GM18520 (cell line): ENCODE data around the gene AP2M1.

Experiments
- ATAC-seq: cut with Tn5 transposase; IDR thresholded peaks from one replicate; pipeline ENCODE4 v1.9.1; 2021; ENCODE audit not compliant: unreplicated experiment

The AP2M1 gene

GRCh38 chr3:184222521-184222920 lies 47.9 kb downstream of the AP2M1 start:
- no peak for ATAC-seq

DNA sequence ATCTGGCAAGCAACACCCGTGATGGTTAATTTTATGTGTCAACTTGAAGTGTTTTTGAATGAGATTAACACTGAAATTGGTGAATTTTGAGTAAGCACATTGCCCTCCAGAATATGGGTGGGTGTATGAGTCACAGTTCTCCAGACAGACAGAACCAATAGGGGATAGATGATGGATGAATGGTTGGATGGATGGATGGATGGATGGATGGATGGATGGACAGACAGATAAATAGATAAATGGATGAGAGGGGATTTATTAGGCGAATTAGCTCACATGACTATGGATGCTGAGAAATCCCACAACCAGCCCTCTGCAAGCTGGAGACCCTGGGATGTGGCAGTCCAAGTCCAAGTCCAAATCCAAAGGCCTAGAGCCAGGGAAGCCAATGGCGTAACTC lies 49.3 kb downstream of the AP2M1 start:
- ATAC-seq, result no peak

- ATAC-seq, result no peak
These were observed 52.9 kb downstream of the AP2M1 start for GRCh38 chr3:184227481-184227935.

DNA sequence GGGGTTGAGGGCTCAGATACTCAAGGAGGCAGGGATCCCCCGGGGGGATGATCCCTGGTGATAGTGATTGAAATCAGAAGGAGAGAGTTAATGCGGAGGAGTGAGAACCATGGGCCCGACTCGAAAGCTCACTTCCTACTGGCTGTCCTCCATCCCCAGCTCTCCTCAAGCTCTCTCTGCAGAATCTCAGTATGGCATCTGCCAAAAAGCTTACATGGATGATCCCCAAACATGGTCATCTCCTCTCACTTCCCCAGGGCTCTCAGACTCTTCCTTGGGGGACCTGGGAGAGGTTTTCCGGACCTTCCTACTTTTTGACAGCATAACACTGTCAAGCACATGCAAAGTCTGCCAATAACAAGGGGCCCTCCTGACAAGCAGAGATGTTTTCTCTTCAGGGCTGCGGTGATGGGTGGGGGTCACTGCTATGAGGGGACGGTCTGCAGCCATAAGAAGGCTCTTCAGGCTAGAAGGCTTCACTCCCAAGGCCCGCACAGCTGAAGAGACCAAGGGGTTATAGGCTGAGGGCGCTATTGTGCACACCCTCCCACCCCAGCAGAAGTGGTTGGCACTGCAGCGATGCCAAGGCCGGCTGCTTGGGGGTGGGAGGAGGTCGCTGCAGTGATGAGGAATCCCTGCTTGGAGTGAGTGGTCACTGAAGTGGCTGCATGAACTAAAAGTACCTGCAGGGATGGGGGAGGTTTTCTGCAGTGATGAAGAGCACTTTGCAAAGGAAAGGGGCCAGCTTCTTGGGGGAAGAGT lies 53.9 kb downstream of the AP2M1 start:
- no peak for ATAC-seq

DNA sequence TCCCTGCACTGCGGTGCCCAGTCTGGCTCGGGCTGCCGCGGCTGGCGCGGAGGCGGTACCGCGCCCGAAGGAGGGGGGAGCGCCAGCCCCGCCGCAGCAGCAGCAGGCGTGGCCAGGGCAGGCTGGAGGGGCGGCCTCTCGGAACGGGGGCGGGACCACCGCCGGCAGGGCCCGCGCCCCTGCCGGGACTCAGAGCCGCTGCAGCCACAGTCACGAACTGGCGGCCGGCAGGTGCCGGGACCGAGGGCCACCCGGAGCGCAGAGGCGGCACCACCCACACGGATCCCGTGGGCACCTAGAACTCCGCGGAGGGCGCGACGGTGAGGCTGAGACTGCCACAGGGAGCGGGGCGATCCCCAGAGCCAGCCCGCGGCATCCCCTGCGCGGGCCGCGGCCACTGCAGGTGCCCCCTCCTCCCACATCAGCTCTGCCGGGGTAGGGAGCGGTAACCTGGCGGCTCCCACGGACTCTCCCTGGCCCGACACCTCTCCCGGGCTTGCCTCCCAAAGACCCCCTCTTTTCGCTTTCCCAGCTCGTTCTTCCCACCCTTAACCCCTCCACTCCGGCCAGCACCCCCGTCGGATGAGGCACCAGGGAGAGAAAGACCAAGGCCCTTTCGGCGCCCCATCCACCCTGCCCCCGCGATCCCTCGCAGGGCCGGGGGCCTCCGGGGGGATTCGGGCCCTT lies 54.9 kb downstream of the AP2M1 start, which contains the start of gene VWA5B2:
TSS of gene VWA5B2 (plus strand) at position 192 of the 687 bp plus-strand sequence. CDS start 944 bp downstream, outside the sequence.
- peak; percentile 51 for ATAC-seq

GRCh38 chr3:184230081-184230602 lies 55.5 kb downstream of the AP2M1 start:
- ATAC-seq, result no peak

DNA sequence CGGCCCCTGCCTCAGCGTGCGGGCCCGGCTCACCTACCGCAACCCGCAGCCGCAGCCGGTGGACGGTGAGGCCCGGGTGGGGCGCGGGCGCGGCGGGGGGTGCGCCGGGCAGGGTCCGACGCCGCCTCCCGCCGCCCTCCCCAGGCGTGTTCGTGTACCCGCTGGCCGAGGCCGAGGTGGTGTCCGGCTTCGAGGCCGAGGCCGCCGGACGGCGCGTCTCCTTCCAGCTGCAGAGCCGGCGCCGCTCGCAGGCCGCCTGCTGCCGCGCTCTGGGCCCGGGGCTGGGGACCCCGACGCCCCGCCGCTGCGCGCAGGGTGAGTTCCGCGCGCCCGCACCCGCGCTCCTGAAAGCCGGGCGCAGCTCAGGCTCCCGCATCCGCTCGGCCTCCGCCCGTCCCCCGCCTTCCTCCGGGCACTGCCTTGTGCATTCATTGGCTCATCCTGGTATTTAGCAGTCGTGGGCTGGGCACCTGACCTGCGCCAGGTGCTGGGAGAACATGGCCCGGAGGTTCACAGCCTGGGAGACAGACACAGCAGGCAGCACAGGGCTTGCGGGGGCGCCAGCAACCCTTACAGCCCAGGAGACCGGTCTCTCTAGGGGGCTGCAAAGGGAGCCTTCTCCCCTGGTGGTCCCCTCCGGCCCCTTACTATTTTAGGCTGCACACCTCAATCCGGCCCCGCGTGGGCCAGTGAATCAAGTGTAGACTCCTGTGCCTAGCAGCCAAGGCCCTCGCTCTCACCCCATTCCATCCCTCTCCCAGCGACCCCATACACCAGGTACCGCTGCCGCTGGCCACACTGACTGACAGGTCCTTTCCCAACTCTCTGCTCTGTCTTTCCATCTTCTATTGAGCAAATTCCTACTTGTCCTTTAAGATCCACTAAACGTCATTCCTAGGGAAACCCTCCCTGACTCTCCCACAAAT lies 56.2 kb downstream of the AP2M1 start:
- ATAC-seq, result no peak

DNA sequence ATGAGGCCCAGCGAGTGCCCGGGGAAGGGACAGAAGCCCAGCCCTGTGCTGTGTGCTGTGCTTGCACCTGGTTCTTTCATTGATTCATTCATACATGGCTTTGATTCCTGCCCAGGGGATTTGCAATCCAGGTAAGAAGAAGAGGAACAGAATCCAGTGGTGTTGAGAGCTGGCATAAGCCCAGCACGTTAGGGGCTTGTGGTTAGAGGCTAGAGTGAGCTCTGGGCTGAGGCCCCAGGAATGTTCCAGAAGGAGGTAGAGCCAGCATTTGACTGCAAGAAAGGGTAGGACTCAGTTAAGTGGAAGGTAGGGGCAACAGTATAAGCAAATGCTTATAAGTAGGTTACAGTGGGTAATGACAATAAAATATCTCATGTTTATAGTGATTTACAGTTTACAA lies 57.0 kb downstream of the AP2M1 start:
- ATAC-seq, result no peak

DNA sequence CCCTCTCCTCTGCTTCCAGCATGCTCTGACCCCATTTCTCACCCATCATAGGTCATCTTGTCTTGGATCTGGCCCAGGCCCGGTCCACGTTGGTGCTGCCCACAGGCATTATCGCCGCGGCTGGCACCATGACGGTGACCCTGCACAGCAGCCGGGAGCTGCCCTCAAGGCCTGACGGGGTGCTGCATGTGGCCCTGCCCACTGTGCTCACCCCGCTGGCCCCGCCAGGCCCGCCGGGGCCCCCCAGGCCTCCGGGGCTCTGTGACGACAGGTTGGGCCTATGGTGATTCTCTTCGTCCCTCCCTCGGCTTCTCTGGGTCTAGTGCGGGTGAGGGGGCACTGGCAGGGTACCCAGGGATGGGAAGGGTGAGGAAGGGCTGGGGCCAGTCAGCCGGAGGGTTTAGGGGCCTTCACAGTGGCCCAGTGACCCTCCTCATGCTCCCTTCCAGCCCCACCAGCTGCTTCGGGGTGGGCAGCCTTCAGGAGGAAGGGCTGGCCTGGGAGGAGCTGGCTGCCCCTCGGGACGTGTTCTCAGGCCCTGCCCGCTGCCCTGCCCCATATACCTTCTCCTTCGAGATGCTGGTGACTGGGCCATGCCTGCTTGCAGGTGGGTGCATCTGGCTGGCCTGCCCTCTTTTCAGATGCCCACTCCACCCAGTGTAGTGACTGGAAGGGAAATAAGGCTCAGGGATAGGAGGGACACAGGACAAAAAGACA lies 58.6 kb downstream of the AP2M1 start:
- no peak for ATAC-seq
